ENCODE measurements around the gene LEFTY1. TPM values are rescaled to one million over a fixed set of nuclear protein-coding genes. Genes with fewer than 3 reads are reported as not detected.

Gene LEFTY1
- total and polyA plus RNA-seq, 9 of the 15 experiments (the other 6 are each of a cell fraction or from before 2014, with no cell fraction given), result 0.07 to 0.24 (median 0.17) TPM; not detected in 5

- TF ChIP-seq TCF7L2 (IDR thresholded peaks at IDR 0.05; ENCODE audit: low read depth, low read length) (no peak), ZNF444 (CRISPR knock-in tag; IDR thresholded peaks at IDR 0.05) (no peak), ZNF253 (CRISPR knock-in tag; conservative IDR thresholded peaks at IDR 0.05) (no peak), NEUROD1 (IDR thresholded peaks at IDR 0.05; ENCODE audit: borderline replicate concordance, low read depth, low read length, partially characterized antibody) (peak; percentile 93), ZBTB34 (CRISPR knock-in tag; IDR thresholded peaks at IDR 0.05) (no peak), ZNF134 (CRISPR knock-in tag; conservative IDR thresholded peaks at IDR 0.05) (no peak), KLF6 (CRISPR knock-in tag; IDR thresholded peaks at IDR 0.05; ENCODE audit: borderline replicate concordance) (no peak), NR4A1 (CRISPR knock-in tag; IDR thresholded peaks at IDR 0.05) (peak; percentile 72; the same call in 1 of the 2 replicates), NR4A1 (tag; IDR thresholded peaks at IDR 0.05) (0 out of 2 replicates have a peak, but pooled peaks have one; percentile 19), COPS2 (conservative IDR thresholded peaks at IDR 0.05) (no peak), ZBTB17 (CRISPR knock-in tag; IDR thresholded peaks at IDR 0.05) (peak; percentile 87), CCNT2 (IDR thresholded peaks at IDR 0.05; ENCODE audit: borderline replicate concordance, extremely low read depth, insufficient read length, low read depth, low read length) (peak; percentile 92), PKNOX1 (IDR thresholded peaks at IDR 0.05) (0 out of 2 replicates have a peak, but pooled peaks have one; percentile 16), GTF2F1 (IDR thresholded peaks at IDR 0.05; ENCODE audit: low read depth, low read length) (peak; percentile 33; the same call in 1 of the 2 replicates), HOMEZ (CRISPR knock-in tag; IDR thresholded peaks at IDR 0.05) (0 out of 2 replicates have a peak, but pooled peaks have one; percentile 24), SMARCC2 (IDR thresholded peaks at IDR 0.05; ENCODE audit: low read depth) (no peak), ZNF57 (CRISPR knock-in tag; IDR thresholded peaks at IDR 0.05) (no peak), CREB1 (IDR thresholded peaks at IDR 0.05) (peak; percentile 56; the same call in 1 of the 2 replicates), CREB1 (CRISPR knock-in tag; IDR thresholded peaks at IDR 0.05) (peak; percentile 67; the same call in 1 of the 2 replicates), HDAC1 (IDR thresholded peaks at IDR 0.05) (peak in 1 of 2 experiments; percentile 96; a peak in 2 of 4 replicates), GATAD2A (IDR thresholded peaks at IDR 0.05) (no peak), BCL6 (CRISPR knock-in tag; IDR thresholded peaks at IDR 0.05) (no peak), YBX1 (IDR thresholded peaks at IDR 0.05) (no peak), TBL1XR1 (IDR thresholded peaks at IDR 0.05; ENCODE audit: low read length in 2 of 2) (no peak; a peak in 1 of 4 replicates), NR3C1 (CRISPR knock-in tag; IDR thresholded peaks at IDR 0.05) (0 out of 2 replicates have a peak, but pooled peaks have one; percentile 65)
These were observed 35.0 kb upstream of the LEFTY1 start, which contains the start of gene PYCR2 (continued) for GRCh38 chr1:225923692-225924555.

All from K562 (cell line).